MCF 10A (cell line): ENCODE data around the gene GAB3. TPM values are rescaled to one million over a fixed set of nuclear protein-coding genes. Genes with fewer than 3 reads are reported as not detected.
"Not testable (repeated sequence)": the region's sequence is repeated elsewhere in the genome, so short reads cannot be mapped to it uniquely, and the experiment has no call there.

Experiments used
- BruUV-seq: library from RNA; stranded (reverse); fragments of 400-500 nt; replicated peaks from 2 replicates; lab custom pipeline; 2021; lab: Mats Ljungman, UMichigan
- CTCF ChIA-PET: fragments of 300-600 bp; sonication (Branson Sonifier 250); formaldehyde crosslinking; extraction: SDS; loops from one replicate; lab custom pipeline; 2021; ENCODE audit warnings: antibody characterized with exemption, inconsistent platforms; lab: Yijun Ruan, JAX
- POLR2A ChIA-PET: fragments of 300-600, 350-650 bp; sonication (Branson Sonifier 250); formaldehyde crosslinking; extraction: SDS; loops from one replicate; lab custom pipeline; 2020; ENCODE audit warnings: antibody characterized with exemption, inconsistent platforms; lab: Yijun Ruan, JAX
- DNase-seq: peaks from one replicate; pipeline ENCODE4 v3.0.0-alpha.2; 2018; ENCODE audit not compliant: unreplicated experiment
- H3K27ac Mint-ChIP-seq: one replicate; pipeline ENCODE4 v1.8.0; 2022; ENCODE audit warnings: mild to moderate bottlenecking, low read depth, mixed read lengths; ENCODE audit not compliant: unreplicated experiment
- H3K27me3 Mint-ChIP-seq: one replicate; pipeline ENCODE4 v1.8.0; 2022; ENCODE audit warnings: mixed read lengths; ENCODE audit not compliant: insufficient read depth, unreplicated experiment
- H3K36me3 Mint-ChIP-seq: one replicate; pipeline ENCODE4 v1.8.0; 2022; ENCODE audit warnings: mild to moderate bottlenecking, moderate library complexity, mixed read lengths; ENCODE audit not compliant: insufficient read depth, unreplicated experiment
- H3K4me1 Mint-ChIP-seq: one replicate; pipeline ENCODE4 v1.8.0; 2022; ENCODE audit warnings: mixed read lengths; ENCODE audit not compliant: insufficient read depth, unreplicated experiment
- H3K4me3 Mint-ChIP-seq: one replicate; pipeline ENCODE4 v1.8.0; 2022; ENCODE audit warnings: mild to moderate bottlenecking, moderate library complexity, mixed read lengths; ENCODE audit not compliant: unreplicated experiment
- H3K9me3 Mint-ChIP-seq: one replicate; pipeline ENCODE4 v1.8.0; 2022; ENCODE audit warnings: mixed read lengths; ENCODE audit not compliant: unreplicated experiment
- intact Hi-C: fragments of 100-400 bp; cut with micrococcal nuclease; formaldehyde crosslinking; loops from 2 replicates; pipeline ENCODE4 v1.14.1; 2022
- total RNA-seq: library from RNA; stranded (reverse); gene quantifications from 2 replicates; pipeline ENCODE4 v1.2.3, GENCODE V29; 2022
- TF ChIP-seq, protein P1 (sequence below): fragments of 200-600 bp; IDR thresholded peaks from one replicate; pipeline ENCODE4 v1.8.0; 2022; ENCODE audit warnings: antibody characterized with exemption, mild to moderate bottlenecking; ENCODE audit not compliant: unreplicated experiment

The GAB3 gene
- total RNA-seq, 1 experiment from 2014 or later, result 2.1 TPM

- CTCF ChIA-PET, result no interaction called here
- no TSS peak for BruUV-seq
- no peak overlapping the region for H3K4me3 Mint-ChIP-seq
- peaks cover 24% of the 10 kb centered on the region for H3K4me1 Mint-ChIP-seq
- H3K27me3 Mint-ChIP-seq, result no peaks in the 10 kb centered on the region
- no peaks in the 10 kb centered on the region for H3K9me3 Mint-ChIP-seq
- TF ChIP-seq, protein P1, sequence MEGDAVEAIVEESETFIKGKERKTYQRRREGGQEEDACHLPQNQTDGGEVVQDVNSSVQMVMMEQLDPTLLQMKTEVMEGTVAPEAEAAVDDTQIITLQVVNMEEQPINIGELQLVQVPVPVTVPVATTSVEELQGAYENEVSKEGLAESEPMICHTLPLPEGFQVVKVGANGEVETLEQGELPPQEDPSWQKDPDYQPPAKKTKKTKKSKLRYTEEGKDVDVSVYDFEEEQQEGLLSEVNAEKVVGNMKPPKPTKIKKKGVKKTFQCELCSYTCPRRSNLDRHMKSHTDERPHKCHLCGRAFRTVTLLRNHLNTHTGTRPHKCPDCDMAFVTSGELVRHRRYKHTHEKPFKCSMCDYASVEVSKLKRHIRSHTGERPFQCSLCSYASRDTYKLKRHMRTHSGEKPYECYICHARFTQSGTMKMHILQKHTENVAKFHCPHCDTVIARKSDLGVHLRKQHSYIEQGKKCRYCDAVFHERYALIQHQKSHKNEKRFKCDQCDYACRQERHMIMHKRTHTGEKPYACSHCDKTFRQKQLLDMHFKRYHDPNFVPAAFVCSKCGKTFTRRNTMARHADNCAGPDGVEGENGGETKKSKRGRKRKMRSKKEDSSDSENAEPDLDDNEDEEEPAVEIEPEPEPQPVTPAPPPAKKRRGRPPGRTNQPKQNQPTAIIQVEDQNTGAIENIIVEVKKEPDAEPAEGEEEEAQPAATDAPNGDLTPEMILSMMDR, result no peak
- POLR2A ChIA-PET, result interaction anchor here (0.7 kb wide), 1 partner anchor 19 kb away, joined by 3 read pairs; no protein-coding TSS in a partner anchor
- DNase-seq, result no peak
- H3K36me3 Mint-ChIP-seq, result peaks cover 8% of the 10 kb centered on the region
- intact Hi-C loops, result no loop called here
- no peak overlapping the region for H3K27ac Mint-ChIP-seq
These were observed 52.1 kb downstream of the GAB3 start for GRCh38 chrX:154698630-154699248.

GRCh38 chrX:154696676-154697045 is 54.2 kb downstream of the GAB3 start:
- Mint-ChIP-seq H3K4me1 (peaks cover 24% of the 10 kb centered on the region), H3K27me3 (no peaks in the 10 kb centered on the region), H3K9me3 (no peaks in the 10 kb centered on the region), H3K4me3 (peak overlapping the region; percentile 13), H3K27ac (peak overlapping the region; percentile 83), H3K36me3 (peaks cover 8% of the 10 kb centered on the region)
- BruUV-seq, result no TSS peak
- ChIA-PET POLR2A (interaction anchor here (0.6 to 1.7 kb wide), 11 partner anchors 9 to 585 kb away, joined by 3 to 5 read pairs (median 4); no protein-coding TSS in a partner anchor), CTCF (interaction anchor here (0.6 to 2.2 kb wide), 5 partner anchors 17 to 126 kb away, joined by 3 to 9 read pairs (median 3); no protein-coding TSS in a partner anchor)
- intact Hi-C loops, result no loop called here
- no peak for DNase-seq
- TF ChIP-seq, protein P1, result no peak

DNA sequence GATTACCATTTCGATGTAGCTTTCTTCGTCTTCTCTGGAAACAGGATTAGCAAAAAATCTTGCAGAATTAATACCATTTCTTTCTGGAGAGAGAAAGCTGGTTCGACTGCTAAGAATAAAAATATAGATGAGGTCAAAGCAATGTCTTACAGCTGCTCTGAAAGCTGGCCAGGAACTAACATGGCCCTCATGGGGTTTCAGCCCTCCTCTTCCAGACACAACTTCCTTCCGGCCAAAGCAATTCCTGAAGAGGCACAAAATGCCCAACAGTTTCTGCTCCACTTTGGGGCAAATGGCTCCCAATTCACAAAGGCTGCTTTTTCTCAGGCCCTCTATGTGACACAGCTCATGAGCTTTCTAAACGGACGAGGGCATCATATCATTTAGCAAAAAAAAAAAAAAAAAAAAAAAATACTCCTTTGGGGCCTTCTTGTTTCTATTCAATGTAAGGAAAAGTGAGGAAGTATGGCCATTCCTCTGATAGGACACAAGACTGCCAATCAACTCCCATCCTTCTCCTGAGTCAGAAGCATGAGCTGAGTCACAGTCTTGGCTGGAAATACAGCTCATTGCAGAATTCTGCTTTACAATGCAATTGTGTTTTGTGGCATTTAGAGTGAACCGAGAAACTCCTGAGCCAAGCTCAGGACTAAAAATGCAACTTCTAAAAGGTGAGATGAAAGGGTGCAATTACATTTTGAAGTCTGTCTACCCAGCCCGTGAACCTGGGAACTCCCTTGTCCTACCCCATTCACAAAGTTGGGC is 54.8 kb downstream of the GAB3 start:
- peaks cover 8% of the 10 kb centered on the region for H3K36me3 Mint-ChIP-seq
- ChIA-PET CTCF (interaction anchor here (1.0 to 2.2 kb wide), 3 partner anchors 22 to 127 kb away, joined by 3 to 9 read pairs (median 3); no protein-coding TSS in a partner anchor), POLR2A (interaction anchor here (0.6 to 1.7 kb wide), 15 partner anchors 9 to 584 kb away, joined by 3 to 5 read pairs (median 4); partner anchors contain the start of gene MPP1)
- intact Hi-C loops, result no loop called here
- peak overlapping the region; percentile 24 for H3K4me3 Mint-ChIP-seq
- H3K27me3 Mint-ChIP-seq, result no peaks in the 10 kb centered on the region
- H3K4me1 Mint-ChIP-seq, result peaks cover 24% of the 10 kb centered on the region
- no peaks in the 10 kb centered on the region for H3K9me3 Mint-ChIP-seq
- peak; percentile 91 for DNase-seq
- TF ChIP-seq, protein P1, result no peak
- BruUV-seq, result no TSS peak
- H3K27ac Mint-ChIP-seq, result peak overlapping the region; percentile 83

- H3K4me1 Mint-ChIP-seq, result peaks cover 24% of the 10 kb centered on the region
- H3K27me3 Mint-ChIP-seq, result no peaks in the 10 kb centered on the region
- H3K9me3 Mint-ChIP-seq, result no peaks in the 10 kb centered on the region
- no peak for DNase-seq
- H3K27ac Mint-ChIP-seq, result no peak overlapping the region
- peaks cover 8% of the 10 kb centered on the region for H3K36me3 Mint-ChIP-seq
- intact Hi-C loops, result no loop called here
- no peak overlapping the region for H3K4me3 Mint-ChIP-seq
- ChIA-PET POLR2A (no interaction called here), CTCF (no interaction called here)
- BruUV-seq, result no TSS peak
- TF ChIP-seq, protein P1, result no peak
These were observed 57.5 kb downstream of the GAB3 start for GRCh38 chrX:154693394-154693793.

DNA sequence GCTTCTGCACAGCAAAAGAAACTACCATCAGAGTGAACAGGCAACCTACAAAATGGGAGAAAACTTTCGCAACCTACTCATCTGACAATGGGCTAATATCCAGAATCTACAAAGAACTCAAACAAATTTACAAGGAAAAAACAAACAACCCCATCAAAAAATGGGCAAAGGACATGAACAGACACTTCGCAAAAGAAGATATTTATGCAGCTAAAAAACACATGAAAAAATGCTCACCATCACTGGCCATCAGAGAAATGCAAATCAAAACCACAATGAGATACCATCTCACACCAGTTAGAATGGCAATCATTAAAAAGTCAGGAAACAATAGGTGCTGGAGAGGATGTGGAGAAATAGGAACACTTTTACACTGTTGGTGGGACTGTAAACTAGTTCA is 60.4 kb downstream of the GAB3 start:
- H3K9me3 Mint-ChIP-seq, H3K27me3 Mint-ChIP-seq, H3K4me1 Mint-ChIP-seq, BruUV-seq, H3K4me3 Mint-ChIP-seq, POLR2A ChIA-PET, CTCF ChIA-PET, H3K36me3 Mint-ChIP-seq, DNase-seq, intact Hi-C loops, H3K27ac Mint-ChIP-seq: not testable (repeated sequence)

DNA sequence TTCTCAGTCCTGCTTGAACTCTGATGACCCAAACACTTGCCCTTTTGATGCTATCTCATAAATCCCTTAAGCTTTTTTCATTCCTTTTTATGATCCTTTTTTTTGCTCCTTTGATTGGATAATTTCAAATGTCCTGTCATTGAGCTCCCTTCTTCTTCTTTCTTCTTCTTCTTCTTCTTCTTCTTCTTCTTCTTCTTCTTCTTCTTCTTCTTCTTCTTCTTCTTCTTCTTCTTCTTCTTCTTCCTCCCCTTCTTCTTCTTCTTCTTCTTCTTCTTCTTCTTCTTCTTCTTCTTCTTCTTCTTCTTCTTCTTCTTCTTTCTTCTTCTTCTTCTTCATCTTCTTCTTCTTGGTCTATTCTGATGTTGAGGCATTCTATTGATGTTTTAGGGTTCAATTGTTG is 78.8 kb downstream of the GAB3 start:
- H3K4me1 Mint-ChIP-seq, intact Hi-C loops, H3K36me3 Mint-ChIP-seq, DNase-seq, BruUV-seq, POLR2A ChIA-PET, H3K4me3 Mint-ChIP-seq, H3K27ac Mint-ChIP-seq: not testable (repeated sequence)
- CTCF ChIA-PET, result interaction anchor here (0.6 kb wide), 1 partner anchor 242 kb away, joined by 3 read pairs; no protein-coding TSS in a partner anchor
- H3K27me3 Mint-ChIP-seq, result peaks cover 41% of the 10 kb centered on the region
- peaks cover 13% of the 10 kb centered on the region for H3K9me3 Mint-ChIP-seq
